Endodermal cell (in vitro differentiated cells): ENCODE measurements around the gene OLFM4. TPM values are rescaled to one million over a fixed set of nuclear protein-coding genes. Genes with fewer than 3 reads are reported as not detected.

Experiments used
- DNase-seq: peaks from one replicate; pipeline ENCODE4 v3.0.0-alpha.2; 2017
- H3K27ac ChIP-seq: 2 replicates; pipeline ENCODE4 v1.5.1; 2013; ENCODE audit warnings: mild to moderate bottlenecking, low read depth, low read length, moderate library complexity
- H3K27me3 ChIP-seq: 2 replicates; pipeline ENCODE4 v1.6.1; 2013; ENCODE audit warnings: mild to moderate bottlenecking, low read length, moderate library complexity; ENCODE audit not compliant: insufficient read depth, control insufficient read depth, poor library complexity, severe bottlenecking
- H3K36me3 ChIP-seq: 2 replicates; pipeline ENCODE4 v1.7.0; 2013; ENCODE audit warnings: mild to moderate bottlenecking, low read length, moderate library complexity; ENCODE audit not compliant: control insufficient read depth, insufficient read depth
- H3K4me1 ChIP-seq: one replicate; pipeline ENCODE4 v1.7.0; 2013; ENCODE audit warnings: low read length; ENCODE audit not compliant: control insufficient read depth, insufficient read depth
- H3K4me3 ChIP-seq: 2 replicates; pipeline ENCODE4 v1.5.1; 2013; ENCODE audit warnings: mild to moderate bottlenecking, low read length, moderate library complexity
- H3K9ac ChIP-seq: 2 replicates; pipeline ENCODE4 v1.6.1; 2013; ENCODE audit warnings: mild to moderate bottlenecking, low read length, moderate library complexity; ENCODE audit not compliant: poor library complexity, severe bottlenecking; ENCODE audit errors: extremely low read depth
- H3K9me3 ChIP-seq: 2 replicates; pipeline ENCODE4 v1.6.1; 2013; ENCODE audit warnings: mild to moderate bottlenecking, low read length, moderate library complexity; ENCODE audit not compliant: control insufficient read depth
- H3K27ac Mint-ChIP-seq: 2 replicates; pipeline ENCODE4 v1.8.0; 2020; ENCODE audit warnings: mixed read lengths
- H3K27me3 Mint-ChIP-seq: 2 replicates; pipeline ENCODE4 v1.8.0; 2021; ENCODE audit warnings: mild to moderate bottlenecking, mixed read lengths; ENCODE audit not compliant: insufficient read depth
- H3K36me3 Mint-ChIP-seq: 2 replicates; pipeline ENCODE4 v1.8.0; 2020; ENCODE audit warnings: low read depth, mixed read lengths
- H3K4me1 Mint-ChIP-seq: 2 replicates; pipeline ENCODE4 v1.8.0; 2020; ENCODE audit warnings: mixed read lengths
- H3K4me3 Mint-ChIP-seq: 2 replicates; pipeline ENCODE4 v1.8.0; 2020; ENCODE audit warnings: mild to moderate bottlenecking, moderate library complexity, mixed read lengths
- H3K9me3 Mint-ChIP-seq: 2 replicates; pipeline ENCODE4 v1.8.0; 2020; ENCODE audit warnings: mild to moderate bottlenecking, mixed read lengths
- WGBS, 2 experiments: methylation state at CpG; one replicate each; pipeline versions ENCODE4 v1.1.5 to v1.1.7; 2013; ENCODE audit warnings: missing lambda C conversion rate in 2 of 2, mixed read lengths in 1 of 2; ENCODE audit not compliant: insufficient coverage in 1 of 2, insufficient read length in 1 of 2; 5-methylcytosine and 5-hydroxymethylcytosine counted together
- total RNA-seq, 2 donors: library from RNA; stranded (reverse); fragmentation: NEBNext Ultra II Directional in 1 of 2; extraction: Animal tissue kit (Norgen Biotek cat#: 25700) in 1 of 2; gene quantifications; 2 replicates in 1 of 2; 3 replicates in 1 of 2; pipeline ENCODE4 v1.2.1, GENCODE V29; 2021
- TF ChIP-seq, protein P1 (sequence below): fragments of 200-600 bp; sonication (generic); conservative IDR thresholded peaks from 2 replicates; pipeline ENCODE4 v1.5.0; 2021; ENCODE audit warnings: antibody characterized with exemption, mild to moderate bottlenecking

OLFM4 gene
- total RNA-seq, 2 donors from 2014 or later = not detected

DNA sequence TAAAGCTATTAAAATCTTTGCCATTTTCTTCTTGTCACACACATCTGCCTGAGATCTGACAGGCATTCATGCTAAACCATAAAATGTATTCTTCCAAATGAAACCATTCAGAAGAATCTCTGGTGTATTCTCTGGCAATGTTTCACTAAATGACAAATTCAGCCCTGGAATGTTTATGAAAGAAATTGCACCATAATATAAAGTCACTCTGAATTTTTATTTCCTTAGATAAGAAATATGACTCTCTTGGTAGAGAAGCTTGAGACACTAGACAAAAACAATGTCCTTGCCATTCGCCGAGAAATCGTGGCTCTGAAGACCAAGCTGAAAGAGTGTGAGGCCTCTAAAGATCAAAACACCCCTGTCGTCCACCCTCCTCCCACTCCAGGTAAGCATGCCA lies 14.3 kb downstream of the OLFM4 start:
- 80% methylated on average over 4 of the region's 4 CpGs; no CpG with 5 or more reads in 1 of the 2 experiments for WGBS, 2 experiments
- no peaks in the 10 kb centered on the region for H3K9me3 ChIP-seq
- no peak overlapping the region for H3K27ac ChIP-seq
- no peaks in the 10 kb centered on the region for H3K27me3 ChIP-seq
- H3K4me1 ChIP-seq = no peaks in the 10 kb centered on the region
- Mint-ChIP-seq H3K27me3 (peaks cover 2% of the 10 kb centered on the region), H3K4me1 (peaks cover 11% of the 10 kb centered on the region), H3K4me3 (no peak overlapping the region), H3K36me3 (no peaks in the 10 kb centered on the region), H3K27ac (no peak overlapping the region), H3K9me3 (no peaks in the 10 kb centered on the region)
- TF ChIP-seq, protein P1, sequence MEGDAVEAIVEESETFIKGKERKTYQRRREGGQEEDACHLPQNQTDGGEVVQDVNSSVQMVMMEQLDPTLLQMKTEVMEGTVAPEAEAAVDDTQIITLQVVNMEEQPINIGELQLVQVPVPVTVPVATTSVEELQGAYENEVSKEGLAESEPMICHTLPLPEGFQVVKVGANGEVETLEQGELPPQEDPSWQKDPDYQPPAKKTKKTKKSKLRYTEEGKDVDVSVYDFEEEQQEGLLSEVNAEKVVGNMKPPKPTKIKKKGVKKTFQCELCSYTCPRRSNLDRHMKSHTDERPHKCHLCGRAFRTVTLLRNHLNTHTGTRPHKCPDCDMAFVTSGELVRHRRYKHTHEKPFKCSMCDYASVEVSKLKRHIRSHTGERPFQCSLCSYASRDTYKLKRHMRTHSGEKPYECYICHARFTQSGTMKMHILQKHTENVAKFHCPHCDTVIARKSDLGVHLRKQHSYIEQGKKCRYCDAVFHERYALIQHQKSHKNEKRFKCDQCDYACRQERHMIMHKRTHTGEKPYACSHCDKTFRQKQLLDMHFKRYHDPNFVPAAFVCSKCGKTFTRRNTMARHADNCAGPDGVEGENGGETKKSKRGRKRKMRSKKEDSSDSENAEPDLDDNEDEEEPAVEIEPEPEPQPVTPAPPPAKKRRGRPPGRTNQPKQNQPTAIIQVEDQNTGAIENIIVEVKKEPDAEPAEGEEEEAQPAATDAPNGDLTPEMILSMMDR = no peak
- H3K9ac ChIP-seq = no peak overlapping the region
- no peak for DNase-seq
- no peaks in the 10 kb centered on the region for H3K36me3 ChIP-seq
- no peak overlapping the region for H3K4me3 ChIP-seq

- Mint-ChIP-seq H3K27ac (no peak overlapping the region), H3K4me1 (peaks cover 11% of the 10 kb centered on the region), H3K9me3 (no peaks in the 10 kb centered on the region), H3K4me3 (no peak overlapping the region), H3K36me3 (no peaks in the 10 kb centered on the region), H3K27me3 (peaks cover 2% of the 10 kb centered on the region)
- Histone ChIP-seq H3K36me3 (no peaks in the 10 kb centered on the region), H3K27me3 (no peaks in the 10 kb centered on the region), H3K4me3 (no peak overlapping the region), H3K9ac (no peak overlapping the region), H3K4me1 (no peaks in the 10 kb centered on the region), H3K27ac (no peak overlapping the region), H3K9me3 (no peaks in the 10 kb centered on the region)
- TF ChIP-seq, protein P1 = no peak
- 75% methylated on average over 2 of the region's 2 CpGs; no CpG with 5 or more reads in 1 of the 2 experiments for WGBS, 2 experiments
- DNase-seq = no peak
Observed at GRCh38 chr13:53043398-53043797, 14.8 kb downstream of the OLFM4 start.

GRCh38 chr13:53045189-53045588 lies 16.6 kb downstream of the OLFM4 start:
- H3K27ac Mint-ChIP-seq = no peak overlapping the region
- H3K36me3 ChIP-seq = no peaks in the 10 kb centered on the region
- no peaks in the 10 kb centered on the region for H3K27me3 ChIP-seq
- H3K9me3 ChIP-seq = no peaks in the 10 kb centered on the region
- no peaks in the 10 kb centered on the region for H3K36me3 Mint-ChIP-seq
- TF ChIP-seq, protein P1 = no peak
- no peak overlapping the region for H3K9ac ChIP-seq
- no peak overlapping the region for H3K27ac ChIP-seq
- peaks cover 2% of the 10 kb centered on the region for H3K27me3 Mint-ChIP-seq
- no peaks in the 10 kb centered on the region for H3K9me3 Mint-ChIP-seq
- no peak for DNase-seq
- H3K4me3 ChIP-seq = no peak overlapping the region
- no peak overlapping the region for H3K4me3 Mint-ChIP-seq
- H3K4me1 ChIP-seq = no peaks in the 10 kb centered on the region
- peaks cover 11% of the 10 kb centered on the region for H3K4me1 Mint-ChIP-seq
